KOPT-K1 (cell line): ENCODE measurements around the gene SPACA6.
"Not testable (repeated sequence)": the region's sequence is repeated elsewhere in the genome, so short reads cannot be mapped to it uniquely, and the experiment has no call there.

ENCODE experiments used
- H3K27ac ChIP-seq: fragments of 200-600 bp; sonication (generic); 2 replicates; pipeline ENCODE4 v1.5.1; 2016; ENCODE audit warnings: antibody characterized with exemption, mild to moderate bottlenecking, low read depth, low read length; ENCODE audit not compliant: poor library complexity, severe bottlenecking
- H3K36me3 ChIP-seq: fragments of 200-600 bp; sonication (generic); 2 replicates; pipeline ENCODE4 v1.5.1; 2017; ENCODE audit warnings: antibody characterized with exemption, mild to moderate bottlenecking, low read length, moderate library complexity; ENCODE audit not compliant: insufficient read depth
- H3K9me3 ChIP-seq: fragments of 200-600 bp; sonication (generic); 2 replicates; pipeline ENCODE4 v1.5.1; 2017; ENCODE audit warnings: antibody characterized with exemption, low read length, mild to moderate bottlenecking; ENCODE audit not compliant: insufficient read depth, poor library complexity, severe bottlenecking

The SPACA6 gene

DNA sequence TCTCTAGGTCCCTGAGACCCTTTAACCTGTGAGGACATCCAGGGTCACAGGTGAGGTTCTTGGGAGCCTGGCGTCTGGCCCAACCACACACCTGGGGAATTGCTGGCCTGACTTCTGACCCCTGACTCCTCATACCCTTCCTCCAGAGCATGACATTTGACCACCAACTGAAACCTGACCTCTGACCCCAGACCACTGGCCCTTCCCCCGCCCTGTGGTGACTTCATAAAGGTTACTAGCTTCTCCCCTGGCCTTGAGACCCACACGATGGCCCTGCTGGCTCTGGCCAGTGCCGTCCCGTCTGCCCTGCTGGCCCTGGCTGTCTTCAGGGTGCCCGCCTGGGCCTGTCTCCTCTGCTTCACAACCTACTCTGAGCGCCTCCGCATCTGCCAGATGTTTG lies at the start of gene SPACA6:
SPACA6 (plus strand) TSS at position 71 of the 400 bp plus-strand sequence; CDS start at position 268, 197 bp downstream.
- no peaks in the 10 kb centered on the region for H3K36me3 ChIP-seq
- no peaks in the 10 kb centered on the region for H3K9me3 ChIP-seq
- no peak within 1 kb of the TSS for H3K27ac ChIP-seq

DNA sequence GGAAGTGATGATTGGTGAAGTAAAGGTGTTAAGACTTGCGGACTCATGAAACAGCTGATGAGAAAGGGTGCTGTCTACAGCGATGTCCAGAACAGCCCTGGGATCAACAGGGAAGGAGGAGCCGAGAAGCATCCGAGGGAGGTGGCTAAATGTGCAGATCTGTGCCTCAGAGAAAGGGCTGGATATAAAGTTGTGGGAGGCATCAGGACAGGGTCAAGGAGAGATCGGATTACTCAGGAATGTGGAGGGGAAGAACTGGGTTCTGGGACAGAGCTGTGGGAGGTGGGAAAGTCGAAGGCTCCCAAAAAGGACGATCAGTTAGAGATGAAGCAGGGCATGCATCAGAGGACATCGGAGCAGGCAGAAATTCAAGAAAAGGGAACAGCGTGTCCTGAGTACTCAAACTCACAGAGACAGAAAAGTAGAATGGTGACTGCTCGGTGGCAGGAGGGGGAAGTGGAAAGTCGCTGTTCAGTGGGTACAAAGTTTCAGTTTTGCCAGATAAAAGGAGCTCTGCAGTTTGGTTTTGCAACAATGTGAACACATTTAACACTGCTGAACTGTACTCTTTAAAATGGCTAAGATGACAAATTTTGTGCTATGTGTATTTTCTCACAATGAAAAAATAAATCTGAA lies 48.4 kb upstream of the SPACA6 start:
- Histone ChIP-seq H3K36me3 (no peaks in the 10 kb centered on the region), H3K9me3 (no peaks in the 10 kb centered on the region), H3K27ac (no peak overlapping the region)

- not testable (repeated sequence) for H3K9me3 ChIP-seq, H3K36me3 ChIP-seq, H3K27ac ChIP-seq
Measured at GRCh38 chr19:51646730-51647129, 46.4 kb upstream of the SPACA6 start, which contains the start of gene SIGLEC14. SIGLEC14 (minus strand) TSS chr19:51646825; CDS start chr19:51646759, 66 bp downstream.

GRCh38 chr19:51647318-51647717 lies 45.8 kb upstream of the SPACA6 start:
- Histone ChIP-seq H3K9me3 (no peaks in the 10 kb centered on the region), H3K36me3 (no peaks in the 10 kb centered on the region), H3K27ac (no peak overlapping the region)

GRCh38 chr19:51651216-51651846 lies 41.8 kb upstream of the SPACA6 start:
- no peaks in the 10 kb centered on the region for H3K36me3 ChIP-seq
- no peak overlapping the region for H3K27ac ChIP-seq
- no peaks in the 10 kb centered on the region for H3K9me3 ChIP-seq

DNA sequence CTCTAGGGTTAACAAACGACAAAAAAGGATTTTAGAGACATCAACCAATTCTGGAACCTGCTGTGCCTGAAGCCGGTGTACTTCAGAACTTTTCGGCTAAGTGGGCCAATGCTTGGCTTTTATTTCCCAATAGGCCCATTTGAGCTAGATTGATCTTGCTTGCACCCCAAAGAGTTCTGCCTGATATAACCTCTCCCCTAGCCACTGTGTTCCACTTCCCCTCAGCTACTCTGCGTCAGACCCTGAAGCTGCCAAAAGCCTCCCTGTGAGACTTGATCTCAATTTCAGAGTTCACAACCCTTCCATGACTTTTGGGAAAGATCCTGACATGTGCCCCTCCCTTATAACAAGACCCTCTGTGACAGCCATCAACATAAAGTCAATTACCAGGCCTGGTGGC lies 40.9 kb upstream of the SPACA6 start:
- Histone ChIP-seq H3K9me3 (no peaks in the 10 kb centered on the region), H3K27ac (no peak overlapping the region), H3K36me3 (no peaks in the 10 kb centered on the region)

- Histone ChIP-seq H3K27ac (no peak overlapping the region), H3K36me3 (no peaks in the 10 kb centered on the region), H3K9me3 (no peaks in the 10 kb centered on the region)
Measured at GRCh38 chr19:51653162-51653561, 40.0 kb upstream of the SPACA6 start.

- Histone ChIP-seq H3K27ac (no peak overlapping the region), H3K9me3 (no peaks in the 10 kb centered on the region), H3K36me3 (no peaks in the 10 kb centered on the region)
Measured at GRCh38 chr19:51654783-51655182, 38.3 kb upstream of the SPACA6 start.

DNA sequence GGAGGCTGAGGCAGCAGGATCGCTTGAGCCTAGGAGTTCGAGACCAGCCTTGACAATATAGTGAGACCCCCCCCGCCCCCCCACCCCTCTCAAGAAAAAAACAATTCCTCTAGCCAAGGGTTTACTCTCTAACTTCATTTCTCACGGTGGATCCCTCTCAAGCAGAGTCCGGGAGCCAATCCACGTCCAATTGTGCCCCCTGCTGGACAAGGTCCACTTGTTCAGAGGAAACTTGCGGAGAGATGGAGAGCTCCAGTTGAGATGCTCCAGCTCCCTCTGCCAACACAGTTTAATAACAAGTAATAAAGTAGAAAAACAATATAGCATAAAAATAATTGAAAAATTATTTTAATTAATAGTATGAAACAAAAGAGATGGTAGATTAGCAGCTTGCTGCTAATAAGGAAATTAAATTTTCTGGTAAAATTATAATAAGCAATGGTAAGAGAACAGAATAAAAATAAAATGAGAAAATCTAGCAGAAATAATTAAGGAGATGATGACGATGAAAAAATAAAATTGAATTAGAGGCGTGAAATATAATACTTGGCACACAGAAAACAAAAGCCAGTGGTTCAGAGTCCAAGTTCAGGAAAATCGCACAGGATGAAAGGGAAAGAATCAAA lies 32.0 kb upstream of the SPACA6 start:
- Histone ChIP-seq H3K36me3 (no peaks in the 10 kb centered on the region), H3K9me3 (no peaks in the 10 kb centered on the region)

GRCh38 chr19:51663650-51664049 lies 29.5 kb upstream of the SPACA6 start:
- no peak overlapping the region for H3K27ac ChIP-seq
- H3K36me3 ChIP-seq, result no peaks in the 10 kb centered on the region
- no peaks in the 10 kb centered on the region for H3K9me3 ChIP-seq

More for the DNA sequence above, 32.0 kb upstream of the SPACA6 start:
- H3K27ac ChIP-seq, result no peak overlapping the region

- H3K9me3 ChIP-seq, result no peaks in the 10 kb centered on the region
- H3K27ac ChIP-seq, result no peak overlapping the region
Measured at GRCh38 chr19:51664131-51664530, 29.0 kb upstream of the SPACA6 start.

DNA sequence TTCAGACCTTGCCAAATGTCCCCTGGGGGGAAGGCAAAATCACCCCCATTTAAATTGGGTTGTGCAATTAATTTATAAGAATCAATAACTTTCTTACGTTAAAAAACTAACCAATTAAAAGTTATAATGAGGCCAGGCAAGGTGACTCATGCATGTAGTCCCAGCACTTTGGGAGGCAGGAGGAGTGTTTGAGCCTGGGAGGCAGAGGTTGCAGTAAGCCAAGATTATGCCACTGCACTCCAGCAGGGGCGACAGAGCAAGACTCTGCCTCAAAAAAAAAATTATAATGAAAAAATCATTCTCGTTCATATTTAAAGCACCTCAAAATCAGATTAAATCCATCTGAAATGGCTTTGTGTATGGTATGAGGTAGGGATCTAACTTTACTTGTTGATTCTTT lies 28.1 kb upstream of the SPACA6 start:
- no peak overlapping the region for H3K27ac ChIP-seq

More at GRCh38 chr19:51664131-51664530, 29.0 kb upstream of the SPACA6 start:
- H3K36me3 ChIP-seq, result no peaks in the 10 kb centered on the region

GRCh38 chr19:51668216-51668615 lies 24.9 kb upstream of the SPACA6 start:
- Histone ChIP-seq H3K27ac (no peak overlapping the region), H3K9me3 (peaks cover 13% of the 10 kb centered on the region), H3K36me3 (no peaks in the 10 kb centered on the region)

More for the DNA sequence above, 28.1 kb upstream of the SPACA6 start:
- Histone ChIP-seq H3K9me3 (peaks cover under 1% of the 10 kb centered on the region), H3K36me3 (no peaks in the 10 kb centered on the region)

GRCh38 chr19:51675911-51676565 lies 17.1 kb upstream of the SPACA6 start:
- not testable (repeated sequence) for H3K36me3 ChIP-seq, H3K27ac ChIP-seq
- peaks cover 19% of the 10 kb centered on the region for H3K9me3 ChIP-seq

DNA sequence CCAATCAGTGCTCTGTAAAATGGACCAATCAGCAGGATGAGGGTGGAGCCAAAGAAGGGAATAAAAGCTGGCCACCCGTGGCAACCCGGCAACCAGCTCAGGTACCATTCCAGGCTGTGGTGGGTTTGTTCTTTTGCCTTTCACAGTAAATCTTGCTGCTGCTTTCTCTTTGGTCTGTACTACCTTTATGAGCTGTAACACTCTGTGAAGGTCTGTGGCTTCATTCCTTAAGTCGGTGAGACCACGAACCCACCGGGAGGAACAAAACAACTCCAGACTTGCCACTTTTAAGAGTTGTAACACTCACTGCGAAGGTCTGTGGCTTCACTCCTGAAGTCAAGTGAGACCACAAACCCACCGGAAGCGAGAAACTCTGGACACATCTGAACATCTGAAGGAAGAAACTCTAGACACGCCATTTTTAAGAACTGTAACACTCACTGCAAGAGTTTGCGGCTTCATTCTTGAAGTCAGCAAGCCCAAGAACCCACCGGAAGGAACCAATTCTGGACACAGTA lies 16.5 kb upstream of the SPACA6 start:
- no peaks in the 10 kb centered on the region for H3K36me3 ChIP-seq
- H3K9me3 ChIP-seq, result peaks cover 15% of the 10 kb centered on the region
- no peak overlapping the region for H3K27ac ChIP-seq
